GM10248 (cell line): ENCODE measurements around the gene SCUBE1.

Experiments used
- CTCF ChIA-PET: fragments of 300-600 bp; sonication (Branson Sonifier 250); formaldehyde crosslinking; extraction: SDS; loops from one replicate; lab custom pipeline; 2021; ENCODE audit warnings: antibody characterized with exemption; lab: Yijun Ruan, JAX
- POLR2A ChIA-PET: fragments of 350-650 bp; sonication (Branson Sonifier 250); formaldehyde crosslinking; extraction: SDS; loops from one replicate; lab custom pipeline; 2020; ENCODE audit warnings: antibody characterized with exemption; lab: Yijun Ruan, JAX
- DNase-seq: peaks from one replicate; pipeline ENCODE4 v3.0.0; 2012; ENCODE audit errors: extremely low spot score
- TF ChIP-seq, protein P1 (sequence below): IDR thresholded peaks from 2 replicates; pipeline ENCODE4 v1.5.1; 2012; ENCODE audit warnings: mild to moderate bottlenecking, low read depth; ENCODE audit errors: extremely low read depth, missing control alignments, control extremely low read depth

Gene SCUBE1

DNA sequence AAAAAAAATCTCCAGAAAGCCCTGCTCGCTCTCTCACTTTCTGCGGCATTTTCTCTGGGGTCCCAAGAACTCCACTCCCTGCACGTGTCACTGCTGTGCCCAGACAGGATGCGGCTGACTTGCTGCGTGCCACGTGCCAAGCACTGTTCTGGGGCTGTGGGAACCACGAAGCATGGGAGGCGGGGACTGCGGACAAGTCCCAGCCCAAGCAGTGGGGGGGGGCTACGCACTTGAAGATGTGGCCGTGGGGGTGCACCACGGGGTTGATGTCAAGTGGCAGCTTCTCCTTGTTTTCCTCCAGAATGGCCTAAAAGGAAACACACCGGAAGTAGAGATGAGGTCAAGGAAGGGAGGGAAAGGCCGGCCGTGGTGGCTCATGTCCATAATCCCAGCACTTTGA, 167.1 kb downstream of the SCUBE1 start:
- TF ChIP-seq, protein P1, sequence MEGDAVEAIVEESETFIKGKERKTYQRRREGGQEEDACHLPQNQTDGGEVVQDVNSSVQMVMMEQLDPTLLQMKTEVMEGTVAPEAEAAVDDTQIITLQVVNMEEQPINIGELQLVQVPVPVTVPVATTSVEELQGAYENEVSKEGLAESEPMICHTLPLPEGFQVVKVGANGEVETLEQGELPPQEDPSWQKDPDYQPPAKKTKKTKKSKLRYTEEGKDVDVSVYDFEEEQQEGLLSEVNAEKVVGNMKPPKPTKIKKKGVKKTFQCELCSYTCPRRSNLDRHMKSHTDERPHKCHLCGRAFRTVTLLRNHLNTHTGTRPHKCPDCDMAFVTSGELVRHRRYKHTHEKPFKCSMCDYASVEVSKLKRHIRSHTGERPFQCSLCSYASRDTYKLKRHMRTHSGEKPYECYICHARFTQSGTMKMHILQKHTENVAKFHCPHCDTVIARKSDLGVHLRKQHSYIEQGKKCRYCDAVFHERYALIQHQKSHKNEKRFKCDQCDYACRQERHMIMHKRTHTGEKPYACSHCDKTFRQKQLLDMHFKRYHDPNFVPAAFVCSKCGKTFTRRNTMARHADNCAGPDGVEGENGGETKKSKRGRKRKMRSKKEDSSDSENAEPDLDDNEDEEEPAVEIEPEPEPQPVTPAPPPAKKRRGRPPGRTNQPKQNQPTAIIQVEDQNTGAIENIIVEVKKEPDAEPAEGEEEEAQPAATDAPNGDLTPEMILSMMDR: no peak
- CTCF ChIA-PET: no interaction called here

DNA sequence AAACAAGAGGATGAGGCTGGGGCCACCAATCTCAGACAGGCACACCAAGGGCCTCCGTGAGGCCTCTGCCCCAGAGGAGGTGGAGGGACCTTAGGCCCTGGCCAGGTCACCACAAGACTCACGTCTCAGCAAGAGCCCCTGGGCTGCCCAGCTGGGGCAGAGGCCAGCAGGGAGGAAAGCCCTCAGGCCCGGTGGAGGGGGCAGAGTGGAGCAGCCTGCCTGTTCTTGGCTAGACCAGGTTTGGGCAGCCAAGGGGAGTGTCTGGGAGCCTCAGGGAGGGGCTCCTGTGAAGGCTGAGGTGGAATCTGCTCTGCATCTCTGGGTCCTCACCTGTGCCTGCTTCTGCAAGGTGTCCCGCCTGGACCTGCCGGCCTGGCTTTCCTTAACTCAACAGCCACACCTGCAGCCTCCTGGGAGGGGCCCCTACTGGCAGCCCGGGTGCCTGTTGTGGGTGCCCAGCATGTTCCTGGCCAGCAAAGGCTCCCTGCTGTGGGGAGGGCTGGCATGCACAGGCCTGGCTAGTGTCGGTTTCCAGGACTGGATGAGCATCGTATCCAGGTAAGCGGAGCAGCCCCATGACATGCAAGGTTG, 168.1 kb downstream of the SCUBE1 start:
- CTCF ChIA-PET: no interaction called here

More for the DNA sequence above, 167.1 kb downstream of the SCUBE1 start:
- POLR2A ChIA-PET: no interaction called here
- no peak for DNase-seq

DNA sequence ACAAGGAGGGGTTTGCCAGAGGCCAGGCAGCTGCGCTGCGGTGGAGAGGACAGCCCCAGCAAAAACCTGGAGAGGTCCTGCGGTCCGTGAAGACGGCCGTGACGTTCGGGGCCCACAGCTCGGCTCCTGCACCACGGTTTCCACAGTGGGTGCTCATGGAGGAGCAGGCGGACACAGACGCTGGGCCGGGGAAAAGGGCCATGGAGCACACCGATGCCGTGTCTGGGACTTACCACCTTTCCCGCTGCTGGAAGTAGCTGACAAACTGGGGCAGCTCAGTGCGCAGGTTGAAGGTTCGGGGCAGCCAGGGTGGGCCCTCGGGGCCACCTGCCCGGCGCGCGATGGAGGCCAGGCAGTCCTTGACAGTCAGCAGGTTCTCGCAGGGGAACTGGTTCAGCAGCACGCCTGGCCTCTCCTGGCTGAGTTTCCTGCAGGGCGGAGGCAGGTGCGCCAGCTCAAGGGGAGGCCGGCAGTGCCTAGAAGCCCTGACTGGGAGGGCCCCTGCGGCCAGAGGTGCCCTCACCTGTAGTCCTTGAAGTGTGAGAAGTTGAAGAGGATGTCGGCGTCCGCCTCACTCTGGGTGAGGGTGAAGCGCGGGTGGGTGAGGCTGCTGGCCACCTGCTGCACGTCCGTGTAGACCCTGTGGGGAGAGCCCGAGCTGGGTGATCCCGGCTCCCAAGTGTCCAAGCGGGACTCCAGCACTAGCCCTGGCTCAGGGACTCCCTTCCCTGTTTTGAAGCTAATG, 169.0 kb downstream of the SCUBE1 start:
- DNase-seq: no peak
- POLR2A ChIA-PET: interaction anchor here (0.7 kb wide), 1 partner anchor 11 kb away, joined by 3 read pairs; no protein-coding TSS in a partner anchor
- TF ChIP-seq, protein P1: no peak
- CTCF ChIA-PET: no interaction called here

More for the DNA sequence above, 168.1 kb downstream of the SCUBE1 start:
- POLR2A ChIA-PET: interaction anchor here (0.7 kb wide), 1 partner anchor 10 kb away, joined by 6 read pairs; no protein-coding TSS in a partner anchor
- TF ChIP-seq, protein P1: no peak
- no peak for DNase-seq

DNA sequence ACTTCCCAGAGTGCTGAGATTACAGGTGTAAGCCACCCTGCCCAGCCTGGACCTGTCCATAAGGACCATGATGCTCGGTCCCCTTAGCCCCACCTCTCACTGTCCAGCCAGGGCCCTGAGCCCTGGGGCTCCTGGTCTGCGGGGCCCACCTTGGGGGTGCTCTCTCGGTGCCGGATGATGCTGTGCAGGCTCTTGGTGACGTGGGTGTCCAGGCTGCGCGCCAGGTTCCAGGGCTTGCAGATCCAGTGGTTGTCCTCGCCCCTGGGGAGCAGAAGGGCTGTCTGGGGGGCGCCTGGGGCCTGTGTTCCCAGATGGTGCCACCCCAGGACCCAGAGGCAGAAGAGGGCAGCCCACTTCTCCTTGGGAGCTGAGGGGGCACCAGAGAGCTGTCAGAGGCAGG, 169.6 kb downstream of the SCUBE1 start:
- TF ChIP-seq, protein P1: no peak
- ChIA-PET CTCF (no interaction called here), POLR2A (no interaction called here)
- no peak for DNase-seq

DNA sequence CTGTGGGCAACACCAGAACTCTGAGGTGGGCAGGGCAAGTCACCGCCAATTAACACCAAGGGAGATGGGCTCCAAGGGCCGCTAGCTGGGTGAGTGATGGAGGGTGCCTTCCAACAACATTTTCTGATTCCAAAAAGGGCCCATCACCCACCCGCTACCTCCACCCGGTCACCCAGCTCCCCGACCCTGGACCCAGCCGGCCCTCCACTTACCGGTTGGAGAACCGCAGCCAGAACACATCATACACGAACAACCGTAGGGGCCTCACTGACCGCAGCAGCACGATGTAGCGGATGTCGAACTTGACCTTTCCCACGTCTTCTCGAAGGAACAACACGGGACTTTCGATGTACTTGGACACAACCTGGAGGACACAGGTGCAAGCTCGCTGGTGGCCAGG, 171.0 kb downstream of the SCUBE1 start:
- POLR2A ChIA-PET: no interaction called here
- TF ChIP-seq, protein P1: no peak
- DNase-seq: no peak
- CTCF ChIA-PET: interaction anchor here (1.2 kb wide), 1 partner anchor 34 kb away, joined by 3 read pairs; no protein-coding TSS in a partner anchor

DNA sequence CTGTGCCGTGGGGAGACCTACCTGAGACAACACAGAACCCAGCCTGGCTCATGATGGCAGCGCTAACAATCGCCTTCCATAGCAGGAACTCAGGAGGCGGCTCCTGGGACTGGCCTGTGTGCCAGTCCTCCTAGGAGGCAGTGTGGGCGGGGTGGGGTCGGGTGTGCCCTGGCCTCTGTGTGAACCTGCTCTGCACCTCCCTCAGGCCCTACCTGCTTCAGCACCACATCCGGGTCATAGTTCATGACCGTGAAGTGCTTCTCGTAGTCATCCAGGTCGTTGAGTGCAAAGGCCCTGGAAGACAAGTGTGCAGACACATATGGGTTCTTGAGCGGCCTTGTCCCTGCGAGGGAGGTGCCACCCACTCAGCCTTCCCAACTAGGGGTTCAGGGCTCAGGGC, 171.6 kb downstream of the SCUBE1 start:
- CTCF ChIA-PET: interaction anchor here (1.2 kb wide), 1 partner anchor 33 kb away, joined by 3 read pairs; no protein-coding TSS in a partner anchor
- DNase-seq: no peak
- TF ChIP-seq, protein P1: no peak
- POLR2A ChIA-PET: no interaction called here
